Heart left ventricle (tissue), 16 donors: Measurements from ENCODE around the gene IL6ST. TPM values are rescaled to one million over a fixed set of nuclear protein-coding genes. Genes with fewer than 3 reads are reported as not detected.

Experiments used
- ATAC-seq, 4 donors: fragments of 200-7000 bp; cut with Tn5 transposase; one replicate each; pipeline ENCODE4 v1.9.1; 2020 to 2022; ENCODE audit warnings: moderate library complexity in 4 of 4, mild to moderate bottlenecking in 3 of 4, moderate number of reproducible peaks in 1 of 4
- DNase-seq, 5 donors: peaks; one replicate each; pipeline ENCODE4 v3.0.0-alpha.2; 2020
- H3K27ac ChIP-seq, 12 donors: fragments of 200-600 bp; sonication (generic) in 4 of 12; one replicate each; pipeline versions ENCODE4 v1.5.0 to v1.8.0; 2016 to 2022; ENCODE audit warnings: mild to moderate bottlenecking in 2 of 12
- H3K27me3 ChIP-seq, 9 donors: fragments of 200-600 bp; sonication (generic) in 2 of 9; one replicate each; pipeline versions ENCODE4 v1.5.1 to v1.8.0; 2016 to 2022; ENCODE audit warnings: mild to moderate bottlenecking in 3 of 9
- H3K36me3 ChIP-seq, 9 donors: fragments of 200-600 bp; sonication (generic) in 2 of 9; one replicate each; pipeline versions ENCODE4 v1.5.0 to v1.8.0; 2018 to 2022; ENCODE audit warnings: mild to moderate bottlenecking in 2 of 9
- H3K4me1 ChIP-seq, 12 donors: fragments of 200-600 bp; sonication (generic) in 4 of 12; one replicate each; pipeline versions ENCODE4 v1.5.0 to v1.8.0; 2016 to 2022; ENCODE audit warnings: mild to moderate bottlenecking in 3 of 12
- H3K4me3 ChIP-seq, 12 donors: fragments of 200-600 bp; sonication (generic) in 4 of 12; one replicate each; pipeline versions ENCODE4 v1.5.0 to v1.8.0; 2017 to 2022; ENCODE audit warnings: mild to moderate bottlenecking in 9 of 12, moderate library complexity in 4 of 12
- H3K9me3 ChIP-seq, 12 donors: fragments of 200-600 bp; sonication (generic) in 4 of 12; one replicate each; pipeline versions ENCODE4 v1.5.0 to v1.8.0; 2016 to 2022; ENCODE audit warnings: mild to moderate bottlenecking in 1 of 12
- CTCF ChIP-seq, 12 donors: fragments of 200-600 bp; sonication (generic) in 4 of 12; IDR thresholded peaks; one replicate each; pipeline versions ENCODE4 v1.5.0 to v1.8.0; 2018 to 2022; ENCODE audit warnings: antibody characterized with exemption in 12 of 12, mild to moderate bottlenecking in 5 of 12
- POLR2A ChIP-seq, 2 donors: fragments of 450-650 bp; IDR thresholded peaks; one replicate each; pipeline ENCODE4 v1.6.1; 2017; ENCODE audit warnings: antibody characterized with exemption in 2 of 2, mild to moderate bottlenecking in 2 of 2, moderate library complexity in 2 of 2
- WGBS, 4 donors: extraction: QIAGEN DNeasy Blood & Tissue Kit in 2 of 4; methylation state at CpG; one replicate each; pipeline versions ENCODE4 v1.1.5 to v1.1.7; 2013 to 2018; 5-methylcytosine and 5-hydroxymethylcytosine counted together
- intact Hi-C, 10 donors: fragments of 100-400 bp; cut with DNase I; formaldehyde crosslinking; loops; one replicate each; pipeline versions ENCODE4 v1.11.1 to v1.14.2; 2022
- polyA plus RNA-seq, 2 donors: library from polyadenylated mRNA; stranded (reverse); fragments of 200-250 nt; gene quantifications; one replicate each; pipeline ENCODE4 v1.2.3, GENCODE V29; 2013
- total RNA-seq, 9 donors: library from RNA; depleted of rRNA in 2 of 9; stranded (reverse); fragments of >200 nt in 2 of 9; fragmentation: NEBNext Ultra II Directional in 3 of 9; extraction: Animal tissue kit (Norgen Biotek cat#: 25700) in 3 of 9; gene quantifications; one replicate each; pipeline versions ENCODE4 v1.1.0 to v1.2.4, GENCODE V29; 2016 to 2023
- donor health status: ischemic (EF 13 %, LVEDD 7.1; RV severe dilation, severe dysfunction).
- donor health status: healthy with polysubstance abuse.
- donor health status: DM: no; HTN: yes; CAD: no.
- donor health status: DM: no; HTN: no; CAD: no.
- donor health status: ischemic (EF 25% LVEDD 6.9; RV normal size, moderate dysfunction).
- donor health status: ischemic (EF 25% LVEDD 5.7; RV mildly dilated, moderate dysfunction).
- donor health status: healthy.
- donor health status: DM: yes; HTN: yes; CAD: no.
- donor health status: ischemic (EF 35%, LVEDD 5.7; RV mildly dilated, moderate dysfunction).
- donor health status: nonischemic (EF 11% LVEDD 7.7; RV severe dilation, severe dysfunction).
- donor health status: DM: yes; HTN: yes; CAD: no.
- donor health status: PGD.
- donor health status: ischemic (EF 29% LVEDD 5.4; RV normal size, mild dysfunction).
- donor health status: nonischemic (EF 23%, LVEDD 6.1; RV moderate dilation, normal function).

The IL6ST gene
- total and polyA plus RNA-seq, 11 donors = 24.6 to 239 (median 152) TPM

- ATAC-seq = no peak
- TF ChIP-seq CTCF (IDR thresholded peaks at IDR 0.05) (no peak), POLR2A (IDR thresholded peaks at IDR 0.05) (no peak)
- 82 to 88% (median 84%) methylated on average over 4 of the region's 4 CpGs for WGBS, 4 donors
- Histone ChIP-seq H3K27me3 (no peaks in the 10 kb centered on the region), H3K36me3 (peaks cover 0 to 94% (median 54%) of the 10 kb centered on the region in 9 donors), H3K9me3 (no peaks in the 10 kb centered on the region), H3K4me3 (no peak overlapping the region), H3K4me1 (peaks cover 0 to 59% (median 20%) of the 10 kb centered on the region in 12 donors), H3K27ac (no peak overlapping the region)
- intact Hi-C loops = no loop called here
- DNase-seq = no peak
These were observed 21.5 kb downstream of the IL6ST start for GRCh38 chr5:55973296-55973695.

- Histone ChIP-seq H3K27ac (no peak overlapping the region), H3K4me3 (no peak overlapping the region), H3K27me3 (no peaks in the 10 kb centered on the region), H3K36me3 (peaks cover 0 to 97% (median 60%) of the 10 kb centered on the region in 9 donors), H3K9me3 (no peaks in the 10 kb centered on the region), H3K4me1 (peaks cover 0 to 51% (median 12%) of the 10 kb centered on the region in 12 donors)
- intact Hi-C loops = no loop called here
- DNase-seq = no peak
- no peak for TF ChIP-seq CTCF (IDR thresholded peaks at IDR 0.05)
- TF ChIP-seq POLR2A (IDR thresholded peaks at IDR 0.05) = no peak
- ATAC-seq = no peak
- WGBS, 4 donors = 24 to 49% (median 34%) methylated on average over 1 of the region's 1 CpG
These were observed 24.8 kb downstream of the IL6ST start for GRCh38 chr5:55969956-55970355.

- intact Hi-C loops = no loop called here
- ATAC-seq (no peak), DNase-seq (no peak)
- Histone ChIP-seq H3K27ac (no peak overlapping the region), H3K36me3 (peaks cover 0 to 98% (median 72%) of the 10 kb centered on the region in 9 donors), H3K4me1 (peaks cover 0 to 27% (median 4%) of the 10 kb centered on the region in 12 donors), H3K4me3 (no peak overlapping the region), H3K27me3 (no peaks in the 10 kb centered on the region), H3K9me3 (no peaks in the 10 kb centered on the region)
- TF ChIP-seq POLR2A (IDR thresholded peaks at IDR 0.05) (no peak), CTCF (IDR thresholded peaks at IDR 0.05) (no peak)
These were observed 28.5 kb downstream of the IL6ST start for GRCh38 chr5:55966284-55966683.

GRCh38 chr5:55965525-55965924 lies 29.2 kb downstream of the IL6ST start:
- no peak overlapping the region for H3K4me3 ChIP-seq
- peaks cover 0 to 20% (median 3%) of the 10 kb centered on the region in 12 donors for H3K4me1 ChIP-seq
- H3K27ac ChIP-seq = no peak overlapping the region
- ATAC-seq (no peak), DNase-seq (no peak)
- intact Hi-C loops = no loop called here
- H3K9me3 ChIP-seq = no peaks in the 10 kb centered on the region
- H3K36me3 ChIP-seq = peaks cover 0 to 100% (median 80%) of the 10 kb centered on the region in 9 donors
- TF ChIP-seq POLR2A (IDR thresholded peaks at IDR 0.05) (no peak), CTCF (IDR thresholded peaks at IDR 0.05) (no peak)
- no peaks in the 10 kb centered on the region for H3K27me3 ChIP-seq
- WGBS, 4 donors = 50 to 74% (median 68%) methylated on average over 6 of the region's 6 CpGs
